ENCODE results near the gene TSC22D1. TPM values are rescaled to one million over a fixed set of nuclear protein-coding genes. Genes with fewer than 3 reads are reported as not detected.

Gene TSC22D1
- total RNA-seq, 2 donors from 2014 or later = 4.1 to 6.8 TPM

GRCh38 chr13:44396701-44397580 is 179.2 kb downstream of the TSC22D1 start:
- Mint-ChIP-seq H3K4me3 (no peak overlapping the region), H3K27me3 (peaks cover 24% of the 10 kb centered on the region), H3K9me3 (no peaks in the 10 kb centered on the region), H3K27ac (no peak overlapping the region), H3K4me1 (no peaks in the 10 kb centered on the region), H3K36me3 (ENCODE audit: low read depth) (no peaks in the 10 kb centered on the region)
- no peak for ATAC-seq (replicated peaks)

- H3K27ac Mint-ChIP-seq = no peak overlapping the region
- peaks cover 24% of the 10 kb centered on the region for H3K27me3 Mint-ChIP-seq
- ATAC-seq (replicated peaks) = no peak
- no peaks in the 10 kb centered on the region for H3K4me1 Mint-ChIP-seq
- no peak overlapping the region for H3K4me3 Mint-ChIP-seq
- no peaks in the 10 kb centered on the region for H3K9me3 Mint-ChIP-seq
- no peaks in the 10 kb centered on the region for H3K36me3 Mint-ChIP-seq (ENCODE audit: low read depth)
Observed at GRCh38 chr13:44395976-44396694, 180.0 kb downstream of the TSC22D1 start.

- no peak overlapping the region for H3K27ac Mint-ChIP-seq
- H3K4me1 Mint-ChIP-seq = no peaks in the 10 kb centered on the region
- no peak overlapping the region for H3K4me3 Mint-ChIP-seq
- ATAC-seq (replicated peaks) = no peak
- H3K36me3 Mint-ChIP-seq (ENCODE audit: low read depth) = no peaks in the 10 kb centered on the region
- no peaks in the 10 kb centered on the region for H3K9me3 Mint-ChIP-seq
- peaks cover 27% of the 10 kb centered on the region for H3K27me3 Mint-ChIP-seq
Observed at GRCh38 chr13:44394658-44395057, 181.5 kb downstream of the TSC22D1 start.

- H3K4me3 Mint-ChIP-seq = no peak overlapping the region
- H3K27me3 Mint-ChIP-seq = peaks cover 20% of the 10 kb centered on the region
- no peak overlapping the region for H3K27ac Mint-ChIP-seq
Observed at GRCh38 chr13:44393391-44393790, 182.7 kb downstream of the TSC22D1 start.

GRCh38 chr13:44389876-44390275 is 186.3 kb downstream of the TSC22D1 start:
- Mint-ChIP-seq H3K36me3 (ENCODE audit: low read depth) (no peaks in the 10 kb centered on the region), H3K27me3 (peaks cover 17% of the 10 kb centered on the region), H3K4me3 (no peak overlapping the region), H3K4me1 (no peaks in the 10 kb centered on the region), H3K27ac (no peak overlapping the region), H3K9me3 (no peaks in the 10 kb centered on the region)
- ATAC-seq (replicated peaks) = no peak

More at GRCh38 chr13:44393391-44393790, 182.7 kb downstream of the TSC22D1 start:
- ATAC-seq (replicated peaks) = no peak
- no peaks in the 10 kb centered on the region for H3K36me3 Mint-ChIP-seq (ENCODE audit: low read depth)
- no peaks in the 10 kb centered on the region for H3K4me1 Mint-ChIP-seq
- no peaks in the 10 kb centered on the region for H3K9me3 Mint-ChIP-seq

- ATAC-seq (replicated peaks) = no peak
- H3K27me3 Mint-ChIP-seq = peaks cover 17% of the 10 kb centered on the region
Observed at GRCh38 chr13:44389060-44389666, 187.0 kb downstream of the TSC22D1 start.

GRCh38 chr13:44388427-44389059 is 187.6 kb downstream of the TSC22D1 start:
- H3K4me1 Mint-ChIP-seq = no peaks in the 10 kb centered on the region
- no peaks in the 10 kb centered on the region for H3K9me3 Mint-ChIP-seq
- H3K36me3 Mint-ChIP-seq (ENCODE audit: low read depth) = no peaks in the 10 kb centered on the region
- ATAC-seq (replicated peaks) = no peak
- H3K27me3 Mint-ChIP-seq = peaks cover 17% of the 10 kb centered on the region
- no peak overlapping the region for H3K27ac Mint-ChIP-seq
- no peak overlapping the region for H3K4me3 Mint-ChIP-seq

More at GRCh38 chr13:44389060-44389666, 187.0 kb downstream of the TSC22D1 start:
- no peaks in the 10 kb centered on the region for H3K4me1 Mint-ChIP-seq
- H3K36me3 Mint-ChIP-seq (ENCODE audit: low read depth) = no peaks in the 10 kb centered on the region
- no peak overlapping the region for H3K4me3 Mint-ChIP-seq
- H3K9me3 Mint-ChIP-seq = no peaks in the 10 kb centered on the region
- H3K27ac Mint-ChIP-seq = no peak overlapping the region

GRCh38 chr13:44386913-44387556 is 189.1 kb downstream of the TSC22D1 start:
- Mint-ChIP-seq H3K9me3 (no peaks in the 10 kb centered on the region), H3K4me3 (no peak overlapping the region), H3K36me3 (ENCODE audit: low read depth) (no peaks in the 10 kb centered on the region), H3K27ac (no peak overlapping the region), H3K27me3 (peaks cover 6% of the 10 kb centered on the region), H3K4me1 (no peaks in the 10 kb centered on the region)
- ATAC-seq (replicated peaks) = no peak

- ATAC-seq (replicated peaks) = no peak
- H3K27ac Mint-ChIP-seq = no peak overlapping the region
- peaks cover 11% of the 10 kb centered on the region for H3K27me3 Mint-ChIP-seq
- no peak overlapping the region for H3K4me3 Mint-ChIP-seq
- no peaks in the 10 kb centered on the region for H3K9me3 Mint-ChIP-seq
- H3K36me3 Mint-ChIP-seq (ENCODE audit: low read depth) = no peaks in the 10 kb centered on the region
- no peaks in the 10 kb centered on the region for H3K4me1 Mint-ChIP-seq
Observed at GRCh38 chr13:44385847-44386246, 190.3 kb downstream of the TSC22D1 start.

- Mint-ChIP-seq H3K4me3 (no peak overlapping the region), H3K9me3 (no peaks in the 10 kb centered on the region), H3K36me3 (ENCODE audit: low read depth) (no peaks in the 10 kb centered on the region), H3K27me3 (peaks cover 8% of the 10 kb centered on the region), H3K4me1 (no peaks in the 10 kb centered on the region), H3K27ac (no peak overlapping the region)
- ATAC-seq (replicated peaks) = no peak
Observed at GRCh38 chr13:44385401-44385800, 190.7 kb downstream of the TSC22D1 start.

GRCh38 chr13:44384778-44385177 is 191.4 kb downstream of the TSC22D1 start:
- H3K9me3 Mint-ChIP-seq = no peaks in the 10 kb centered on the region

GRCh38 chr13:44383945-44384344 is 192.2 kb downstream of the TSC22D1 start:
- no peaks in the 10 kb centered on the region for H3K36me3 Mint-ChIP-seq (ENCODE audit: low read depth)
- no peak for ATAC-seq (replicated peaks)
- H3K4me3 Mint-ChIP-seq = no peak overlapping the region
- H3K4me1 Mint-ChIP-seq = no peaks in the 10 kb centered on the region
- H3K27ac Mint-ChIP-seq = no peak overlapping the region
- peaks cover 11% of the 10 kb centered on the region for H3K27me3 Mint-ChIP-seq
- H3K9me3 Mint-ChIP-seq = no peaks in the 10 kb centered on the region

More at GRCh38 chr13:44384778-44385177, 191.4 kb downstream of the TSC22D1 start:
- Mint-ChIP-seq H3K27me3 (peaks cover 11% of the 10 kb centered on the region), H3K27ac (no peak overlapping the region), H3K4me1 (no peaks in the 10 kb centered on the region), H3K4me3 (no peak overlapping the region), H3K36me3 (ENCODE audit: low read depth) (no peaks in the 10 kb centered on the region)
- no peak for ATAC-seq (replicated peaks)

- H3K27me3 Mint-ChIP-seq = peaks cover 12% of the 10 kb centered on the region
- H3K4me1 Mint-ChIP-seq = no peaks in the 10 kb centered on the region
- H3K9me3 Mint-ChIP-seq = no peaks in the 10 kb centered on the region
- H3K4me3 Mint-ChIP-seq = no peak overlapping the region
- no peak for ATAC-seq (replicated peaks)
- H3K27ac Mint-ChIP-seq = no peak overlapping the region
- no peaks in the 10 kb centered on the region for H3K36me3 Mint-ChIP-seq (ENCODE audit: low read depth)
Observed at GRCh38 chr13:44382635-44383145, 193.4 kb downstream of the TSC22D1 start.

Data from activated T-helper 17 cell treated with anti-CD3 and anti-CD28 coated beads, Interleukin-2, amount 50 U/mL, for 72 hours (primary cell).